Measurements from ENCODE around the gene ADAM23.

ADAM23 gene

DNA sequence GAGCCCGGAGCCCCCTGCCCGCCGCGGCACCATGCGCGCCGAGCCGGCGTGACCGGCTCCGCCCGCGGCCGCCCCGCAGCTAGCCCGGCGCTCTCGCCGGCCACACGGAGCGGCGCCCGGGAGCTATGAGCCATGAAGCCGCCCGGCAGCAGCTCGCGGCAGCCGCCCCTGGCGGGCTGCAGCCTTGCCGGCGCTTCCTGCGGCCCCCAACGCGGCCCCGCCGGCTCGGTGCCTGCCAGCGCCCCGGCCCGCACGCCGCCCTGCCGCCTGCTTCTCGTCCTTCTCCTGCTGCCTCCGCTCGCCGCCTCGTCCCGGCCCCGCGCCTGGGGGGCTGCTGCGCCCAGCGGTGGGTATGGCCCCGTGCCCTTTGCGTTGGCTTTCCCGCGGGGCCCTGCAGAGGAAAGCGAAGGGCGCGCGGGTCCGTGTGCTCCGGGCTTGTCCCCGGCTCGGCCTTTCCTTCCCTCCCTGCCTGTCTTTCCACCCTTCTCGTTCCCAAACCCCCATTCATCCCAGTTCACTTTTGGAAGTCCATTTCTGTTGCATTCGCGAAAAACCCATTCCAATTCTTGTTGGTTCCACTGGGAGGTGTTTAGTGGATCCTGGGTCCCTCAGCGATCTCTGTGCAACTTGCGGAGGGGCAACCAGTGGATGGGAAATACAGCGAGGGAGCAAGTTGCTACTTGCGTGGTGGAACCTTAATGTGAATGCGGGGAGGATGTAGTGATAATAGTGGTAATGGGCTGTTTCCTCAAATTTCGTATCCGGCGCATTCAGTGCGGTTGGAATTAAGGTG lies 599 bp downstream of the ADAM23 start:
- DNase-seq, result no peak

DNA sequence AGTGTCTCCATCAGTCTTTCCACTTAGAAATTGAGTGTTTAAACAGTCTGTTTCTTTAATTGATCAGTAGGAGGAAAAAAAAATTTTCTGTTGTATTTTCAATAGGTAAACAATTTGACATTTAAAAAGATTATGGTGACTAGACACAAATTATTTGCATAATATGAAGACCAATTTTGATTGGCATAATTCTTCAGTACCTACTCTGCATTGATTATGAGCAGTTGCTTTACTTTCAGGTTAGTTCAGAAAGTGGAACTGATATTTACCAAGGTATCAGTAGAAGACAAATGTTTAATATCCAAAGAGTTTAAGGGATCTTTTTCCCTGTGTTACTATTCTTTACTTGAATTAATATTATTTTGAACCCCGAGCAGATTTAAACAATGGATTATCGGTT lies 2.6 kb downstream of the ADAM23 start:
- no peak for DNase-seq

DNA sequence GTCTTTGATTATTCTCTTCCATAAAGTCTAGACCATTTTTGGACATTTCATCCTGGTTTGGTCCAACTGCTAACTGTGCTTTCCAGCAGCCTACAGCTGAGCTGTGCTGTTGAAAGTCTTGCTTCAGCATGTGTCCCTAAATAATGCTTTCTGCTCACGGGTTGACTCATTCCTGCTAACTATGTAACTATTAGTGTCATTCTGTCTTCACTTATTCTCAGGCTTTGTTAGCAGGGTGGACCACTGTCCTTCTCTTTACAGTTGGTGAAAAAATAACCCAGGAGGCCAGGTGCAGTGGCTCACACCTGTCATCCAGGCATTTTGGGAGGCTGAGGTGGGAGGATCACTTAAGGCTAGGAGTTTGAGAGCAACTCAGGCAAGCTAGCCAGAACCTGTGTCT lies 8.9 kb downstream of the ADAM23 start:
- no peak for DNase-seq

DNA sequence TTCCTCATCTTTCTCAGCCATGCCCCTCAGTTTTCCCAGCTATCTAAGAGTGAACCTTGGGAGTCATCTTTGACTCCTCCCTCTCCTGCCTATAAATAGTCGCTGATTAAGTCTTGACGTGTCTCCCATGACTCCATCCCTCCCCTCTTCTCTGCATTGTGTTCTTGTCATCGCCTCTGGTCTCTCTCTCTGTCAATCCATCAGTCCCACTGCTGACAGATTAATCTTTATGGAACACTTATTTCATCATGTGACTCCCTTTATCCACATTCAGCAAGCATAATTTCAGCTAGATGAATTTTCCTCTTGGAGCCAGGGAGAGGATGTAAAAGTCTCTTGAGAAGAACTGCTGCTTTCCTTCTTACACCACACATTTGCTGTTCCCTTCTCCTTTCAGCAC lies 9.4 kb downstream of the ADAM23 start:
- no peak for DNase-seq

DNA sequence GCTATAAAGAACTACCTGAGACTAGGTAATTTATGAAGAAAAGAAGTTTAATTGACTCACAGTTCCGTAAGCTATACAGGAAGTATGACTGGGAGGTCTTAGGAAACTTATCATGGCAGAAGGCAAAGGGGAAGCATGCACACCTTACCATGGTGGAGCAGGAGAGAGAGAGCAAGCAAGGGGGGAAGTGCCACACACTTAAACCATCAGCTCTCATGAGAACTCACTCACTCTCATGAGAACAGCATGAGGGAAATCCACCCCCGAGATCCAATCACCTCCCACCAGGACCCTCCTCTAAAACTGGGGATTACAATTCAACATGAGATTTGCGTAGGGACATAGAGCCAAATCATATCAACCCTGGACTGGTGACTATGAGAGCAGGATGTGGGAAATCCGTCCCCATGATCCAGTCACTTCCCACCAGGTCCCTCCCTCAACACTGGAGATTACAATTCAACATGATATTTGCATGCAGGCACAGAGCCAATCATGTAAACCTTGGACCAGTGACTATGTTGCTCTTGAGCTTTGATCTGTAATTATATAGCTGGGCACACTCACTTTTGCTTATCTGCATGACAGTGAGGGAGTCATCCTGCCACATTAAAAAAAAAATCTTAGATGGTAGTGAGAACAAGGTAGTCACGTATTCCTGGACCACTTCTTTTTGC lies 12.9 kb downstream of the ADAM23 start:
- DNase-seq, result no peak

DNA sequence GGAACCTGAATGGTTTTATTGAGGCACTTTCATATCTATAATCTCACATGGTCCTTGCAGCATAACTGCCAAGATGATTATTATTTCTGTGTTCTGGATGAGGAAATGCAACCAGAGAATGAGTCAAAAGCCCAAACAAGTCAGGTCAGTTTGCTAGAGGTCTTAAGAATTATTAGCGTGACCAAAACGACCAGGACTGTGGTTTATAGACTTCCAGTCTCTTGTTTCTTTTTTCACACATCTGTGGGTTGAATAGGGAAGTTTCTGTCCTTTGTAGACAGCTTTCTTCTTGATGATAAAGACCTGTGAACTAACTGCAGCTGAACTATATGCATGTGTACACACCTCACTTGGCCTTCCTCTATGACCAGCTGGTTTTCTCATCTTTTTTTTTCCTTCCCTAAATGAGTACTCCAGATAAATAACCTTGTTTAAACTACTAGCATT lies 13.9 kb downstream of the ADAM23 start:
- DNase-seq, result no peak

DNA sequence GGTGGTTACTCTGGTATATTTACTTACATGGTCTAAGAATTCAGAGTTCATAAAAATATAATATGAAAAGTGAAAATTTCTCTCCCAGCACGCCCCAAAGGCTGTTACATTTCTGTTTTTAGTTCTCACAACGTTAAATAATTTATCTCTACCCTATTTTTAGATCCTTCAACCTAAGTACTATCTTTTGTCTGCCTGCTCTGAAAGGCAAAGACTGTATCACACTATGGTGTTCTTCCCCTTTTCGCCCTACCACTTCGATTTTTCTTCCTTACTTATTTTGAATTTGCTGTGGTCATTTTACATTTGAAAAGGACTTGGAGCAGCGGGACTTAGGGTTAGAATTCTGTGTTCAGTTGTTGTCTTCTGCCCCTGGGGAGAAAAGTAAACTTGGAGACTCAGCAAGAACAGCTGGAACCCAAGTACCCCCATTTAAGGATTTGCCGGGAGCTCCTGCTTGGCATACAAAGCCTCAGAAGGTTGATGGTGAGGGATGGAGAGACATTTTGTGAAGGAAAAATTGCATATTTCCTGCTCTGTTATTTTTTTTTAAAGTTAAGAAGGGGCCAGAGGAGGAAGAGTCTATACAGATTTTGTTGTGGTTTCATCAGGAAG lies 19.0 kb downstream of the ADAM23 start:
- no peak for DNase-seq

DNA sequence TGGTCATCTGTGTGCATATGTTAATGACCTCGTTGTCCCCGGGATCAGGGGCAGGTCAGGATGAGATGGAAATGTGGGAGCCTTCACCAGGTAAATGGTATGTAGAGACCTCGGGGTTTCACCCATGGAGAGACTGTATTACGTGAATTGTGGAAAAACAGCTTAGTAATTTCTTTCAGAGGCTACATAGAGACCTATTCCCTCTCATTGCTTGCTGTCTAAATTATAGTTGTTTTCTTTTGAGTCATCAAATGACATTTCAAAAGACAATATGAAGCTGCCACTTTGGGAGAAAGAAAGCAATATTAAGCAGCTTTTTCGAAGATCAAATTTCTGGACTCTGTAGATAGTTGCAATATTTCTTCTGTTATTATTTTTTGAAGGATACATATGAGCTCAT lies 20.4 kb downstream of the ADAM23 start:
- DNase-seq, result no peak

DNA sequence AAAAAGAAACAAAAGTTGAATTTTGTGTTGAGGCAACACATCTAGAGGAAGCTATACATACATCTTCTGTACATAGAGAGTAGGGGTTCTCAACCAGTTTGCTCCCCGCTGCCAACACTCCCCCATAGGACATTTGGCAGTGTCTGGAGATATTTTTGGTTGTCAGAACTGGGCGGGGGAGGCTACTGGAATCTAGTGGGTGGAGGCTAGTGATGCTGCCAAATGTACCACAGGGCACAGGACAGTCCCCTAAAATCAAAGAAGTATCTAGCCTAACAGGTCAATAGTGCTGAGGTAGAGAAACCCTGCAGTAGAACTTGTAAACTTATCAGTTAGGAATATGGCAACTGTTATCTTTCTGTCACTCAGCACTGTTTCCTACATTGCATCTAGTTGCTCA lies 21.3 kb downstream of the ADAM23 start:
- no peak for DNase-seq

DNA sequence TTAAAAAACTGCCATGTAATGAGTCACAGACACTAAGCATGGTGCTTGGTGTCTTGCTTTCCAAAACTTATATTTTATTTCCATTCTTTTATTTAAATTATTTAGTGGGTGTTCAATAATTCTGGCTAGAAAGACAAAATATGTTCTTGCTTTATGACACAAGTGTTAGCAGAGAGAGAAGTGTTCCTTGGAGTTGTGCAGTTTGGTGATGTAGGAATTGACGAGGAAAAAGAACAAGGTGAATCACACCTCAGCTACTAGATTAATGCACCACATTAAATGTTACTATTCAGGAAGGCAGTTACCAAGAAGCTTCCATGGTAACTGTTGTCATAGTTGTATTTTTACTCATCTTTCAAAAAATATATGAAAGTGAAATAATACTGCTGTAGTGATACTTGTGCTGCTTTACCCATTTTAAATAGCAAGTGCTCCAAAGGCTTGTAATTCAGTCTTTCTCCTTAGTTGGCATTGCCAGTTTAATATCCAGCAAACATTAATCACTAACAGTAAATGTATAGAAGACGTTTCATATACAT lies 28.3 kb downstream of the ADAM23 start:
- no peak for DNase-seq

DNA sequence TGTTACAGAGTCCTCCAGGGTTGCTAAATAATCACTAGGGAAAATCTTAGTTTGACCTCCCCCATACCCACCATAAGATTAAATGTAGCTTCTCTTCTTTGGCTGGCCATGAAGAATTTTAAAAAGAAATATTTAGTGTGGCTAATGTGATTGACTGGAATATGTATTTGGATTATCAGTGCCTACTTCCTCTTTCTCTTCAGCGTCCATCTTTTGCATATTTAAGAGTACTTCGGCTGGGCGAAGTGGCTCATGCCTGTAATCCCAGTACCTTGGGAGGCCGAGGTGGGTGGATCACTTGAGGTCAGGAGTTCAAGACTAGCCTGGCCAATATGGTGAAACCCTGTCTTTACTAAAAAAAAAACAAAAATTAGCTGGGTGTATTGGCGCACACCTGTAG lies 28.8 kb downstream of the ADAM23 start:
- DNase-seq, result no peak

DNA sequence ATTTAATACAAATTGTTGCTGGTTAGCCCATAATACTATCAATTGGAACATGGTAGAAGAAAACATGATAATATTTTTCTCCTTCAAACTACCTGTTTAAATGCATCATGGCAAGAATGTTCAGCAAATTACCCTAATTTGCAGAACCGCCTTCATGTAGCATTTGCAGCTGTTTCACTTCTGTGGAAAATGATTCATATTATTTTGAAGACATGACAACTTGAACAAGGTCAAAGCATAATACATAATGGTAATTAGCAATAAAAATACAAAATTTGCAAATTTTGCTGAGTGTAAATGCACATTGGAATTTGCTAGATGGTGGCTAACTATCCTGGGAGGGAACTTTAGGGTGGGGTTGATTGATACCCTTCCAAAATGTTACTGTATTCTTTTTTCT lies 30.8 kb downstream of the ADAM23 start:
- DNase-seq, result no peak

DNA sequence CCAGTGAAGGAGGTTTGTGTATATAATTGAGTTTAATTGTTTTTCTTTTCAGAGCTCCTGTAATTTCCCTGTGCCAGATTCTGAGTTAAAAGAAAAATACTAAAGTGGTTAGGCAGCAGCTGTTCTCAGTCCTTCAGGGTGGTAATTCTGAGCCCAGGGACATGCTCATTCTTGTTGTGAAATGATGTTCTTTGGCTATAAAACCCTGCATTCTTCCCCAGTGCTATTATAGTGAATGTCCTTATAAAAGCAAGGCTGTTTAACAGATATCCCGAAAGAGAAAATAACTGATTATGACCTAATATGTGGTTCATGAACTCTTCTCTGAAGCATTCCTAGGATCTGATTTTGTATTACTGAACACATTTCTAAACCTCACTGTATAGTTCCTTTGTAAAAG lies 34.0 kb downstream of the ADAM23 start:
- DNase-seq, result no peak

DNA sequence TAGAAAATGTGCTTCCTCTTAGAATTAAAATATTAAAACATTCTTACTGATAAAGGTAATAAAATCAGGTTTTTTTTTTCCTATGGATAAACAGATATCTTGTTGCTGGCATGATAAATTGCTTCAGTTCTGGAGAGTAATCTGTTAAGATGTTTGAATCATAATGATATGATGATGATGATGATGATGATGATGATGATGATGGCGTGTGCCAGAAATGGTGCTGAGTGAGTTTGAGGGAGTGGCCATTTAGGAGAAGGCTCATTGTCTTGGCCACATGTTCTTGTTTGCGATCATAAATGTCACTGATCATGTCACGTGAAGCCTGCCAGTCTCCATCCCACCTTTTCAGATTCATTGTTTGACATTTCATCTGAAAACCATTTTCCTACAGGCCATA lies 35.0 kb downstream of the ADAM23 start:
- DNase-seq, result no peak

DNA sequence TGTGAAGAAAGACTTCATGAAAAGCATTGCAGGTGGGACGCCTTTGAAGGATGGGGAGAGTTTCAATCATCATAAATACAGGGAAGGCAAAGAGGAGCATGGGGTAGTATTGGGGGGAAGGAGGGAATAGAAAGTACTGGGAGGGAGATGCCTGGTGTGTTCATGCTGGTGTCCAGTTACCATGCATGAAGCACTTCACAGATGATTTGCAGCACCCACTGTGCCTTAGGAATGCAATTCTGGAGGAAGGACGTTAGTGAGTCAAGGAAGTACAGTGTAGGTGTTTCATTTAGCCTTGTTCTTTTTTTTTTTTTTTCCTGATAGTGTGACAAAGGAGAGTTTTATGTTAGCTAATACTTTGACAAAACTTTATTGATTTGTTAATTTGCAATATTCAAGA lies 36.8 kb downstream of the ADAM23 start:
- DNase-seq, result no peak

DNA sequence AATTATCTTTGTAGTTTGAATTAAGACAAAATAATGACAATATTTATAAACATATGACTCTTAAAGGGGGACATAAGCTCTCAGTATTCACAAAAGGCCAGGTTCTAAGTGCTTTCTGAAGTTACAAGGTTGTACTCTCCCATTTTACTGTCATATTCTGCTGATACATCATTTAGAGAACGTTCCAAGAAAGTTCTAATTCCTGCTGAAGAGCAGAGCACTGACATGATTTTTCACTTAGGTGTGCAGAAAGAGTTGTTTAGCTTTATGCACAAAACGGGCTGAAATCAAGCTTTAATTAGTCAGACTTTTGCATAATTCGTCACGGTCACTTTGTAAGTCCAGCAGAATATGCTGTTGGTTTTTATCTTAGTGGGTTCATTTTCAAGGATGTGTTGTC lies 37.3 kb downstream of the ADAM23 start:
- DNase-seq, result no peak

DNA sequence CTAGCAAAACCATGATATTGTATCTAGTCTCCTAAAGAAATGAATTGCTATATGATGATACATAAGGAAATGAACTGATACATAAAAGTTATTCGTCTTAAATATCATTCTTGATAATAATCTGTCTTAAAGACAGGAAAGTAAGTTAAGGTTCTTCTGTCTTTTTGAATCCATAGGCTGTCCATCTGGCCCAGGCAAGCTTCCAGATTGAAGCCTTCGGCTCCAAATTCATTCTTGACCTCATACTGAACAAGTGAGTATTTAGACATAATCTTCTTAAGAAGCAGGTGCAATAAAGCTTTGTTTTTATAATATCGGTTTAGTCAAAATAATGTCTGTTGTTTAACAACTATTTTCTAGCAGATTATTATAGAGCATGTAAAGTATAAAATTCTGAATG lies 37.7 kb downstream of the ADAM23 start:
- DNase-seq, result no peak

DNA sequence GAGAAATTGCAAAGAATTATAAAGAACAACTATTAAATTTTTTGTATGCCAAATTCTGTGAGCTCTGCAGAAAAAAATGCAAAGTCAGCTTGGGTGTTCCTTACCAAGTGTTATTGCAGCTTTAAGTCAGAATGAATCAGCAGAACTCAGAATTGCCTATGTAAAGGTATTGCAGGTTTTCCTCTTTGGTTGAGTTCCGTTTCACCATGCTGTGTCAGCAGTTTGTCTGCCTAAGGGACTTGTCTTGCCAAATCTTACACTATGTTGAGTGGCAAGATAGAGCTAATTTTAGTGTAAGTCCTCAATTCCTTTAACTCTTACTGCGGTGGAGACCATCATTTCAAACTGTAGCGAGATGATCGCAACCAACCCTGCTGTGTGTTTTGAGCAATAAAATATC lies 38.8 kb downstream of the ADAM23 start:
- DNase-seq, result no peak

DNA sequence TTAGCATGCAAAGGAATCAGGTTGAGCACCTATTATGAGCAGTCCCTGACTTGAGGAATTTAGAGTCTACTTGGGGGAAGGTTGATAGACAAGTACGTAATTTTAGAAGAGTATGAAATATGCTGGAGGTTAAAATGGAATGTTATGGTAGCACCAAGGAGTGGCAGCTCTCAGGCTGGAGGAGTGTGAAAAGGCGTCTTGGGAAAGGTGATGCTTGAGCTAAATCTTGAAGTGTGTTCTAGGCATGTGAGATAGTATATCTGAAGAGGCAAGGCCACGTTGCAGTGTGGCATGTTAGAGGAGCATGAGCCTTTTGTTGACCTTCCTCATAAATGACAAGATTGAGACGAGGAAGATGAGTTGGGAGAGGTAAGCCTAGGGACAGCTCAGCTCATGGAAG lies 39.3 kb downstream of the ADAM23 start:
- no peak for DNase-seq

DNA sequence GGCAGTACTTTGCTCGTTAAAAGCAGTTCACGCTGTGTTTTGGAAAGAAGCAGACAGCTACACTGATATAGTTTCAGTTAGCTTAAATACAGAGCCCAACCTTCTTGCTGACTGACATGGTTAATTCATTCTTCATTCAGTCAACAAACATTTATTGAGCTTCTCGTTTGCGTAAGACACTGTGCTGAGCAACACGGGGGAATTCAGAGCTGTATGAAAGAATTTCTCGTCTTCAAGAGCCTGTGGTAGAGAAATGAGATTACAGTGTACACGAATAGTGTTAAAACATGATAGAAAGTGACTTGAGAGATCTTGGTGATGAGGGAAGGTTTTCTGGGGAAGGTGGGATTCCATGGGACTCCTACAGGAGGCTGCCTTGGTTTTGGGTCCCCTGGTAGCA lies 44.7 kb downstream of the ADAM23 start:
- DNase-seq, result no peak

DNA sequence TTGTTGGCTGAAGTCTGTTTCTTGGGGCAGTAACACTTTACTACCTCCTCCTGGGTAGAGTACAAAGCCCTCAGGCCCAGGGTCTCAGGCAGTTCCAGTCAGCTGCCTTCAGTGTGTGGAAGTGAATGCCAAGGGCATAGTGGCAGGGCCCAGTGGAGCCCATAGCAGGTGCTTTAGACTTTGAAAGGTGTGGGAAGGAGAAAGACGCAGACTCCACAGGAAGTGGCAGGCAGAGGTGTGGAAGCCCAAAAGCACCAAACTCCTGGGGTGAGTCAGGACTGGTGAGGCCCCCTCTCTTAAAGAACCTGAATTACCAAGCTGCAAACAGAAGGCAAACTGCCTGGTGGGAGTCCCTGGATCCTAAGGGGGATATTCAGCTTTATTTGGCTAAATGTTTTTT lies 45.3 kb downstream of the ADAM23 start:
- DNase-seq, result no peak

DNA sequence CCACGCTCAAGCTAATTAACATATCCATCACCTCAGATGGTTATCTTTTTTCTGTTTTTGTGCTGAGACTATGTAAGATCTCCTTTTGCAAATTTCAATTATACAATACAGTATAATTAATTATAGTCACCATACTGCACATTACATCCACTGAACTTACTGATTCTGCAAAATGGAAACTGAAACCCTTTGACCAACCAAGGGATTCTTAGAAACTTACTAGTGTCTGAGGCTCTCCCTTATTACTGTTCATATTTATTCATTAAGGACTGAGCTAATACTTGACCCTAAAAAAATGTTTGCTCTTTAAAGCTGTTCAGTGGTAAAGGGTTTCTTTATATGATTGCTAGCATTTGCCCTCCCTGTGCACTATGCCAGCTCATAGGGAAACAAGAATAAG lies 50.7 kb downstream of the ADAM23 start:
- no peak for DNase-seq

DNA sequence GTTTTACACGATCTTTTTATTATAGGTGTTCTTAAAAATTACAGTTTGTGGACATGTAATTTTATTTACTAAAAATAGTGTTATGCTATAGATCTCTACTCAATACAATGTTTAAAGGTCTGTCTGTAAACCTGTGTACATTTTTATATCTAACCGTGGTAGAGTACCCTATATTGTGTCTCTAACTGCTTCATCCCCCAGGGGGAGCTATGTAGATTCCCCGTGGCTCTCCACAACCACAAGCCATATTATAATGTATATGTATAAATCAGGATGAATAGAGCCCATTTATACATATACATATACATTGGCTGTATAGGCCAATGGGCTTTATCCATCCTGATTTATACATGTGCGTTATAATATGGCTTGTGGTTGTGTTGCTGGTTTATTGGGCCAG lies 59.4 kb downstream of the ADAM23 start:
- no peak for DNase-seq

DNA sequence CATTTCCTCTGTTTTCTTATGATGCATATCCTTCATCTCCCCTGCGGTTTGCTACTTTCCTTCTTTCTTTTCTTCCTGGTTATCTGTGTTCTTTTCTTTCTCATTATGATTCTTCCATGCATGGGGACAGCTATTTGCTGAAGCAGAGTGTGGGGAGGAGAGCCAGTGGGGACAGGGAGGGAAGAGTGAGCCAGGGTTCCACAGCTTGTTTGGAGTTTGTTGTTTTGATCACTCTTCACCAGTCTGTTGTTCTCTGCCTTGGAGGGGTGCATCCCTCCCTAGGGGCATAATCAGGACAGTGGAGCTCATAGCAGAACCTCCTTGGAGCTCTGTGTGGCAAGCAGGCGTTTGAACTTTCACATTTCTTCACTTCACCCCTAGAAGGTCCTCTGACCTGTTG lies 68.0 kb downstream of the ADAM23 start:
- DNase-seq, result no peak

Measured in NCI-H1048 (cell line).